ENCODE results near the gene NOG.

DNA sequence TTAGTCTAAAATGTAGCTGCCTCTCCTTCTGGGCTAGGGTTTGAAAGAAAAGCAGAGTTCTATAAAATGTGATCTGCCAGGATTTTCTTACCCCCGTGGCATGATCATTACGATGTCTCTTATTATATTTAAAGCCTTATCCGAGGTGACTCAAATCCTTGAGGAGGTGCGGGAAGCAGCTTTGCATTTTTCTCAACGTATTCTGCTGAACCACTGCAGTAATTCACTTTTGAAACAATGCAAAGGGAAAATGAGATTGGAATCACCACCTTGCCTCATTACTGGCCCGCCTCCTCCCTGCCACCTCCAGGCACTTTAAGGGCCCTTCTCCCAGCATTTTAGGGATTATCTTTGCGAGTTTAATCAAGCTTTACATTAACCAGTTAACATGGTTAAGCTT is 9.7 kb upstream of the NOG start:
- no peak for TF ChIP-seq POLR2A (IDR thresholded peaks at IDR 0.05; ENCODE audit: low read length)
- TF ChIP-seq GATA1 (IDR thresholded peaks at IDR 0.05; ENCODE audit: low read depth, low read length): no peak
